Stomach (tissue), 9 donors: ENCODE data around the gene GNA14. TPM values are rescaled to one million over a fixed set of nuclear protein-coding genes. Genes with fewer than 3 reads are reported as not detected.
A peak's percentile ranks its signal among the peaks of the same experiment; 100 is the strongest.

Experiments
- DNase-seq, 2 donors: peaks; one replicate each; pipeline versions ENCODE4 v3.0.0 to v3.0.0-alpha.2; 2013 to 2019
- H3K27ac ChIP-seq, 5 donors: fragments of 200-600 bp in 4 of 5; sonication (generic) in 4 of 5; one replicate each; pipeline ENCODE4 v1.5.1; 2013 to 2019; ENCODE audit warnings: mild to moderate bottlenecking in 1 of 5, moderate library complexity in 1 of 5
- H3K27me3 ChIP-seq, 3 donors: fragments of 200-600 bp; sonication (generic); one replicate each; pipeline ENCODE4 v1.5.1; 2017 to 2019; ENCODE audit warnings: mixed run types in 1 of 3
- H3K36me3 ChIP-seq, 4 donors: fragments of 200-600 bp; sonication (generic); 1 replicate in 3 of 4; 2 replicates in 1 of 4; pipeline ENCODE4 v1.5.1; 2016 to 2019
- H3K4me1 ChIP-seq, 4 donors: fragments of 200-600 bp; sonication (generic); one replicate each; pipeline ENCODE4 v1.5.1; 2016 to 2019
- H3K4me3 ChIP-seq, 4 donors: fragments of 200-600 bp; sonication (generic) in 3 of 4; one replicate each; pipeline ENCODE4 v1.5.1; 2016 to 2019; ENCODE audit warnings: mild to moderate bottlenecking in 1 of 4
- H3K9me3 ChIP-seq, 4 donors: fragments of 200-600 bp; sonication (generic); one replicate each; pipeline ENCODE4 v1.5.1; 2016 to 2019
- EP300 ChIP-seq: sonication (generic); formaldehyde crosslinking; IDR thresholded peaks from one replicate; pipeline ENCODE4 v1.6.1; 2017; ENCODE audit warnings: antibody characterized with exemption
- POLR2A ChIP-seq, 4 donors: fragments of 450-650 bp; IDR thresholded peaks; one replicate each; pipeline ENCODE4 v1.6.1; 2016; ENCODE audit warnings: antibody characterized with exemption in 4 of 4, control low read depth in 2 of 4, mild to moderate bottlenecking in 1 of 4, moderate library complexity in 1 of 4
- POLR2AphosphoS5 ChIP-seq, 3 donors: sonication (generic); formaldehyde crosslinking; IDR thresholded peaks; one replicate each; pipeline ENCODE4 v1.6.1; 2016; ENCODE audit warnings: antibody characterized with exemption in 3 of 3
- WGBS, 5 donors: extraction: QIAGEN DNeasy Blood & Tissue Kit in 3 of 5; methylation state at CpG; one replicate each; pipeline versions ENCODE4 v1.1.5 to v1.1.7; 2013 to 2018; 5-methylcytosine and 5-hydroxymethylcytosine counted together
- intact Hi-C: fragments of 100-400 bp; cut with DNase I; formaldehyde crosslinking; loops from one replicate; pipeline ENCODE4 v1.15.1; 2023; ENCODE audit warnings: low total_unique reads
- polyA plus RNA-seq, 3 donors: library from polyadenylated mRNA; stranded (reverse); fragments of 200-250 nt; gene quantifications; one replicate each; pipeline ENCODE4 v1.2.3, GENCODE V29; 2013
- total RNA-seq, 5 donors: library from RNA; depleted of rRNA; stranded (reverse); fragments of >200 nt; gene quantifications; one replicate each; pipeline versions ENCODE4 v1.1.0 to v1.2.3, GENCODE V29; 2014 to 2016
- TF ChIP-seq, protein P1 (sequence below), 7 experiments: fragments of 450-650 bp in 4 of 7; fragments of 200-600 bp in 3 of 7; sonication (generic) in 3 of 7; IDR thresholded peaks; one replicate each; pipeline ENCODE4 v1.5.1; 2016 to 2019; ENCODE audit warnings: antibody characterized with exemption in 7 of 7, control low read depth in 2 of 7, mild to moderate bottlenecking in 1 of 7
- donor health status: healthy with polysubstance abuse.
- donor health status: Bipolar disorder and iron deficiency.
- donor health status: healthy.

The GNA14 gene
- total and polyA plus RNA-seq, 8 donors: 0.46 to 12.5 (median 1.3) TPM; not detected in 1

DNA sequence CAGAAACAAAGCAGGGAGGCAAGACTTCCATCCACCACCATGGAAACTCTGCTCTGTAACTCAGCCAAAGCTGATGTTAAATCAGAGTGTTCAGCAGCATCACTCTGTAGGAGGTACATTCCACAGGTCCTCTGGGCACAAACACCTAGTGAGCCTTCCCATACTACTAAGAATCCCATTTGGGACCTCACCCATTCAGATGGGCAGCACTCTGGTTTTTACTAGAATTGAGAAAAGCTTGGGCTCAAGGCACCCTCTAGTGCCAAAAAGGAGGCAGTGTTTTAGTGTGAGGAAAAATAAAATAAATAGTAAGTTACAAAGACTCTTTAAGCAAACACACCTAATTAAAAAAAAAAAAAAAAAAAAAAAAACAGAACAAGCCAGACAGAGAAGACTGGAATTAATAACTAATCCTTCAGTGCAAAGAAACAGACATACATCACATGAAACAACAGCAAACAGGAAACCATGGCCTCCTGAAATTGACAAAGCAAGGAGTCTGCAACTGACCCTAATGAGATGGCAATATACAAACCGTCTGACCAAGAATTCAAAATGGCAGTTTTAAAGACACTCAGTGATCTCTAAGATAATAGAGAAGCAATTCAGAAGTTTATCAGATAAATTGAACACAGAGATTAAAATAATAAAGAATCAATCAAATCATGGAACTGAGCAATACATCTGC lies 159.5 kb downstream of the GNA14 start:
- no peak for DNase-seq
- H3K27ac ChIP-seq: no peak overlapping the region
- intact Hi-C loops: no loop called here
- WGBS, 5 donors: 50 to 74% (median 63%) methylated on average over 1 of the region's 1 CpG
- TF ChIP-seq, protein P1, sequence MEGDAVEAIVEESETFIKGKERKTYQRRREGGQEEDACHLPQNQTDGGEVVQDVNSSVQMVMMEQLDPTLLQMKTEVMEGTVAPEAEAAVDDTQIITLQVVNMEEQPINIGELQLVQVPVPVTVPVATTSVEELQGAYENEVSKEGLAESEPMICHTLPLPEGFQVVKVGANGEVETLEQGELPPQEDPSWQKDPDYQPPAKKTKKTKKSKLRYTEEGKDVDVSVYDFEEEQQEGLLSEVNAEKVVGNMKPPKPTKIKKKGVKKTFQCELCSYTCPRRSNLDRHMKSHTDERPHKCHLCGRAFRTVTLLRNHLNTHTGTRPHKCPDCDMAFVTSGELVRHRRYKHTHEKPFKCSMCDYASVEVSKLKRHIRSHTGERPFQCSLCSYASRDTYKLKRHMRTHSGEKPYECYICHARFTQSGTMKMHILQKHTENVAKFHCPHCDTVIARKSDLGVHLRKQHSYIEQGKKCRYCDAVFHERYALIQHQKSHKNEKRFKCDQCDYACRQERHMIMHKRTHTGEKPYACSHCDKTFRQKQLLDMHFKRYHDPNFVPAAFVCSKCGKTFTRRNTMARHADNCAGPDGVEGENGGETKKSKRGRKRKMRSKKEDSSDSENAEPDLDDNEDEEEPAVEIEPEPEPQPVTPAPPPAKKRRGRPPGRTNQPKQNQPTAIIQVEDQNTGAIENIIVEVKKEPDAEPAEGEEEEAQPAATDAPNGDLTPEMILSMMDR (IDR thresholded peaks at IDR 0.05): peak in 2 of 7 experiments; percentile 9 to 20
- no peak for TF ChIP-seq POLR2A (IDR thresholded peaks at IDR 0.05)
- no peak for TF ChIP-seq POLR2AphosphoS5 (IDR thresholded peaks at IDR 0.05)
- H3K36me3 ChIP-seq: no peaks in the 10 kb centered on the region
- H3K27me3 ChIP-seq: no peaks in the 10 kb centered on the region
- H3K4me1 ChIP-seq: no peaks in the 10 kb centered on the region
- peaks cover 0 to 27% (median 5%) of the 10 kb centered on the region in 4 donors for H3K9me3 ChIP-seq
- H3K4me3 ChIP-seq: no peak overlapping the region

DNA sequence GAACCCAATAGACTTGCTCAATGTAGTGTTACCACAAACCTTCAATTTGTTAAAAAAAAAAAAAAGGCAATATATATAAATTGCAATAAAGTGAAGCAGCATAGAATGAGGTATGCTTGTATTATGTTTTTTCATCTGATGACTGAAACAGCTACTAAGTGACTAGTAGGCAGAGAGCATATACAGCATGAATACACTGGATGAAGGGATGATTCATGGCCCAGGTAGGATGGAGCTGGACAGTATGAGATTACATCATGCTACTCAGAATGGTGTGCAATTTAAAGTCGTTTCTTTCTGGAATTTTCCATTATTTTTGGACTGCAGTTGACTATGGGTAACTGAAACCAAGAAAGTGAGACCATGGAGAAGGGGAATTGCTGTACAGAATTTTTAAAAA lies 161.2 kb downstream of the GNA14 start:
- TF ChIP-seq POLR2A (IDR thresholded peaks at IDR 0.05) (no peak), POLR2AphosphoS5 (IDR thresholded peaks at IDR 0.05) (no peak), EP300 (no peak)
- TF ChIP-seq, protein P1 (IDR thresholded peaks at IDR 0.05): no peak
- H3K27ac ChIP-seq: no peak overlapping the region
- H3K36me3 ChIP-seq: no peaks in the 10 kb centered on the region
- H3K27me3 ChIP-seq: no peaks in the 10 kb centered on the region
- no peaks in the 10 kb centered on the region for H3K4me1 ChIP-seq
- no peak overlapping the region for H3K4me3 ChIP-seq
- peaks cover 0 to 27% (median 5%) of the 10 kb centered on the region in 4 donors for H3K9me3 ChIP-seq
- 39 to 50% (median 46%) methylated on average over 1 of the region's 1 CpG for WGBS, 5 donors
- no peak for DNase-seq
- intact Hi-C loops: no loop called here

DNA sequence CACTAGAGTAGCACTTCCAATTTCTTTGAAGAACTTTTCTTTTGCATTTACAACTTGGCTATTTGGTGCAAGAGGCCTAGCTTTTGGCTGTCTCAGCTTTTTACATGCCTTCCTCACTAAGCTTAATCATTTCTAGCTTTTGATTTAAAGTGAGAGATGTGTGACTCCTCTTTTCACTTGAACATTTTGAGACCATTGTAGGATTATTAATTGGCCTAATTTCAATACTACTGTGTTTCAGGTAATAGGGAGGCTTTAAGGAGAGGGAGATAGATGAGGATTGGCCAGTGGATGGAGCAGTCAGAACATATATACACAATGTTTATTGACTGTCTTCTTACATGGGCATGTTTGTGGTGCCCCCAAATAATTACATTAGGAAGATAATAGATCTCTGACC lies 161.7 kb downstream of the GNA14 start:
- intact Hi-C loops: no loop called here
- Histone ChIP-seq H3K27ac (no peak overlapping the region), H3K36me3 (no peaks in the 10 kb centered on the region), H3K27me3 (no peaks in the 10 kb centered on the region), H3K4me3 (no peak overlapping the region), H3K4me1 (no peaks in the 10 kb centered on the region), H3K9me3 (peaks cover 0 to 23% (median 5%) of the 10 kb centered on the region in 4 donors)
- TF ChIP-seq POLR2A (IDR thresholded peaks at IDR 0.05): no peak
- no peak for TF ChIP-seq EP300
- no peak for TF ChIP-seq POLR2AphosphoS5 (IDR thresholded peaks at IDR 0.05)
- TF ChIP-seq, protein P1 (IDR thresholded peaks at IDR 0.05): no peak
- no peak for DNase-seq

DNA sequence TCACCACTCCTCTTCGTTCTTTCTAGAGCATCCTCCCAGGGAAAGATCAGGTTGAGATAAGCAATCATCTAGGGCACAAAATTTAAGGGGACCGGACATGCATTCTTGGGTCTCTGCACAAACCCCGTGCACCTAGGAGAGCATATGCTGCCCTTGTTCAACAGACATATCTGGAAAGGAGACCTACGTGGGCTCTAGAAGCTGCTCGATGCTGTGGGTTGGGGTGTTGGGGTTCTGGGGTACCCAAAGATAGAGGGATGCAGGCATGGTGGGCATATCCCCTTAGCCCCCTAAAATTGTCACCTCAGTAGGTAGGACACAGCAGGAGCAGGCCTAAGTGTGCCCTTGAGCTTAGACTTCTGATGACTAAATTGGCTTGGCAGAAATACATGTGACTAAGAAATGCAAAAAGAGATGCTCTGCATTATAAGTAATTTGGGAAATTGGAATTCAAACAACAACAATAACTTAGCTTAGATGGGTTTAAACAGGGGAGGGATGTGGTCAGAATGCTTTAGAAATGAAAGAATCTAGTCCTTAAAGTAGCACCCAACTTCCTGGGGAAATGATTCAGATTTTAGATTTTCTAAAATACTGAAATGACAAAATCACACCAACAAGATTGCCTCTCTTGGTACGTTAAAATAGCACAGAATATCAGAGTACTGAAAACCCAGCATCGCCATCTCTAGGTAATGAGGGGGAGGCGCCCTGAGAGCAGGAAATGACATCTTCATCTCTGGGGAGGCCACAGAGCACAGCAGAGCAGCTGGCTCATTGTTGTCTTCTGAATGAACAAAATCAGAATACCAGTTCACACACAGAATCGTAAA lies 172.3 kb downstream of the GNA14 start:
- Histone ChIP-seq H3K27me3 (no peaks in the 10 kb centered on the region), H3K27ac (no peak overlapping the region)

More for the DNA sequence above, 172.3 kb downstream of the GNA14 start:
- intact Hi-C loops: no loop called here
- WGBS, 5 donors: 74 to 81% (median 78%) methylated on average over 9 of the region's 9 CpGs
- H3K4me3 ChIP-seq: no peak overlapping the region
- TF ChIP-seq POLR2A (IDR thresholded peaks at IDR 0.05) (no peak), EP300 (no peak), POLR2AphosphoS5 (IDR thresholded peaks at IDR 0.05) (no peak)
- TF ChIP-seq, protein P1 (IDR thresholded peaks at IDR 0.05): no peak
- H3K36me3 ChIP-seq: no peaks in the 10 kb centered on the region
- H3K4me1 ChIP-seq: no peaks in the 10 kb centered on the region
- H3K9me3 ChIP-seq: peaks cover 0 to 17% (median 9%) of the 10 kb centered on the region in 4 donors
- DNase-seq: peak in 1 of 2 donors; percentile 61
